ENCODE data around the gene SLC25A18. TPM values are rescaled to one million over a fixed set of nuclear protein-coding genes. Genes with fewer than 3 reads are reported as not detected.

The SLC25A18 gene
- total RNA-seq, 1 experiment from 2014 or later, result 0.28 TPM

GRCh38 chr22:17588606-17589005 is 25.3 kb downstream of the SLC25A18 start:
- intact Hi-C loops (cut with micrococcal nuclease; ENCODE audit: unreplicated experiment), result no loop called here
- no peaks in the 10 kb centered on the region for H3K4me1 Mint-ChIP-seq (ENCODE audit: low read depth, unreplicated experiment)
- H3K9me3 Mint-ChIP-seq (ENCODE audit: low read depth, unreplicated experiment), result no peaks in the 10 kb centered on the region
- no peaks in the 10 kb centered on the region for H3K27me3 Mint-ChIP-seq (ENCODE audit: unreplicated experiment)
- DNase-seq, result no peak
- H3K36me3 Mint-ChIP-seq (ENCODE audit: insufficient read depth, unreplicated experiment), result peaks cover 41% of the 10 kb centered on the region
- CTCF ChIA-PET, result no interaction called here
- H3K27ac Mint-ChIP-seq (ENCODE audit: unreplicated experiment), result no peak overlapping the region
- TF ChIP-seq, protein P1, sequence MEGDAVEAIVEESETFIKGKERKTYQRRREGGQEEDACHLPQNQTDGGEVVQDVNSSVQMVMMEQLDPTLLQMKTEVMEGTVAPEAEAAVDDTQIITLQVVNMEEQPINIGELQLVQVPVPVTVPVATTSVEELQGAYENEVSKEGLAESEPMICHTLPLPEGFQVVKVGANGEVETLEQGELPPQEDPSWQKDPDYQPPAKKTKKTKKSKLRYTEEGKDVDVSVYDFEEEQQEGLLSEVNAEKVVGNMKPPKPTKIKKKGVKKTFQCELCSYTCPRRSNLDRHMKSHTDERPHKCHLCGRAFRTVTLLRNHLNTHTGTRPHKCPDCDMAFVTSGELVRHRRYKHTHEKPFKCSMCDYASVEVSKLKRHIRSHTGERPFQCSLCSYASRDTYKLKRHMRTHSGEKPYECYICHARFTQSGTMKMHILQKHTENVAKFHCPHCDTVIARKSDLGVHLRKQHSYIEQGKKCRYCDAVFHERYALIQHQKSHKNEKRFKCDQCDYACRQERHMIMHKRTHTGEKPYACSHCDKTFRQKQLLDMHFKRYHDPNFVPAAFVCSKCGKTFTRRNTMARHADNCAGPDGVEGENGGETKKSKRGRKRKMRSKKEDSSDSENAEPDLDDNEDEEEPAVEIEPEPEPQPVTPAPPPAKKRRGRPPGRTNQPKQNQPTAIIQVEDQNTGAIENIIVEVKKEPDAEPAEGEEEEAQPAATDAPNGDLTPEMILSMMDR (IDR thresholded peaks at IDR 0.05; ENCODE audit: unreplicated experiment), result no peak
- no peak overlapping the region for H3K4me3 Mint-ChIP-seq (ENCODE audit: low read depth, unreplicated experiment)
- no TSS peak for BruUV-seq (replicated peaks)

- no TSS peak for BruUV-seq (replicated peaks)
- no peak overlapping the region for H3K27ac Mint-ChIP-seq (ENCODE audit: unreplicated experiment)
- no peaks in the 10 kb centered on the region for H3K4me1 Mint-ChIP-seq (ENCODE audit: low read depth, unreplicated experiment)
- intact Hi-C loops (cut with micrococcal nuclease; ENCODE audit: unreplicated experiment), result no loop called here
- no peak overlapping the region for H3K4me3 Mint-ChIP-seq (ENCODE audit: low read depth, unreplicated experiment)
- peaks cover 48% of the 10 kb centered on the region for H3K36me3 Mint-ChIP-seq (ENCODE audit: insufficient read depth, unreplicated experiment)
- DNase-seq, result no peak
- no peaks in the 10 kb centered on the region for H3K27me3 Mint-ChIP-seq (ENCODE audit: unreplicated experiment)
- no peaks in the 10 kb centered on the region for H3K9me3 Mint-ChIP-seq (ENCODE audit: low read depth, unreplicated experiment)
- TF ChIP-seq, protein P1 (IDR thresholded peaks at IDR 0.05; ENCODE audit: unreplicated experiment), result no peak
- CTCF ChIA-PET, result no interaction called here
These were observed 26.6 kb downstream of the SLC25A18 start for GRCh38 chr22:17589810-17590375.

GRCh38 chr22:17590586-17590985 is 27.3 kb downstream of the SLC25A18 start:
- no peak overlapping the region for H3K4me3 Mint-ChIP-seq (ENCODE audit: low read depth, unreplicated experiment)
- TF ChIP-seq, protein P1 (IDR thresholded peaks at IDR 0.05; ENCODE audit: unreplicated experiment), result no peak
- H3K4me1 Mint-ChIP-seq (ENCODE audit: low read depth, unreplicated experiment), result no peaks in the 10 kb centered on the region
- DNase-seq, result no peak
- H3K27me3 Mint-ChIP-seq (ENCODE audit: unreplicated experiment), result no peaks in the 10 kb centered on the region
- BruUV-seq (replicated peaks), result no TSS peak
- H3K9me3 Mint-ChIP-seq (ENCODE audit: low read depth, unreplicated experiment), result no peaks in the 10 kb centered on the region
- CTCF ChIA-PET, result no interaction called here
- H3K36me3 Mint-ChIP-seq (ENCODE audit: insufficient read depth, unreplicated experiment), result peaks cover 54% of the 10 kb centered on the region
- intact Hi-C loops (cut with micrococcal nuclease; ENCODE audit: unreplicated experiment), result no loop called here
- no peak overlapping the region for H3K27ac Mint-ChIP-seq (ENCODE audit: unreplicated experiment)

GRCh38 chr22:17592201-17592600 is 28.9 kb downstream of the SLC25A18 start:
- H3K4me1 Mint-ChIP-seq (ENCODE audit: low read depth, unreplicated experiment), result no peaks in the 10 kb centered on the region
- TF ChIP-seq, protein P1 (IDR thresholded peaks at IDR 0.05; ENCODE audit: unreplicated experiment), result no peak
- H3K36me3 Mint-ChIP-seq (ENCODE audit: insufficient read depth, unreplicated experiment), result peaks cover 65% of the 10 kb centered on the region
- no peaks in the 10 kb centered on the region for H3K27me3 Mint-ChIP-seq (ENCODE audit: unreplicated experiment)
- CTCF ChIA-PET, result no interaction called here
- BruUV-seq (replicated peaks), result TSS peak; percentile 58
- H3K27ac Mint-ChIP-seq (ENCODE audit: unreplicated experiment), result no peak overlapping the region
- no peak for DNase-seq
- H3K4me3 Mint-ChIP-seq (ENCODE audit: low read depth, unreplicated experiment), result no peak overlapping the region
- no peaks in the 10 kb centered on the region for H3K9me3 Mint-ChIP-seq (ENCODE audit: low read depth, unreplicated experiment)
- intact Hi-C loops (cut with micrococcal nuclease; ENCODE audit: unreplicated experiment), result no loop called here

Measured in Calu3 (cell line).